WTC11 (cell line): ENCODE results near the gene MTMR2. TPM values are rescaled to one million over a fixed set of nuclear protein-coding genes. Genes with fewer than 3 reads are reported as not detected.

ENCODE experiments used
- ATAC-seq: fragments of 200-7000 bp; cut with Tn5 transposase; 2 replicates; pipeline ENCODE4 v1.10.0; 2021; ENCODE audit warnings: mild to moderate bottlenecking, moderate library complexity
- CTCF ChIA-PET: fragments of 300-600 bp; sonication (Branson Sonifier 250); formaldehyde crosslinking; loops from one replicate; lab custom pipeline; 2021; ENCODE audit warnings: antibody characterized with exemption; lab: Charles Lee
- POLR2A ChIA-PET: fragments of 350-600 bp; sonication (Branson Sonifier 250); formaldehyde crosslinking; loops from one replicate; lab custom pipeline; 2021; ENCODE audit warnings: antibody characterized with exemption; lab: Charles Lee
- DNase-seq: peaks from one replicate; pipeline ENCODE4 v3.0.0; 2021; ENCODE audit warnings: low spot score
- H3K27ac Mint-ChIP-seq: 2 replicates; pipeline ENCODE4 v1.8.0; 2021; ENCODE audit warnings: mixed read lengths
- H3K27me3 Mint-ChIP-seq: 2 replicates; pipeline ENCODE4 v1.8.0; 2021; ENCODE audit warnings: low read depth, mild to moderate bottlenecking, moderate library complexity, mixed read lengths
- H3K36me3 Mint-ChIP-seq: 2 replicates; pipeline ENCODE4 v1.8.0; 2021; ENCODE audit warnings: mixed read lengths
- H3K4me1 Mint-ChIP-seq: 2 replicates; pipeline ENCODE4 v1.8.0; 2022; ENCODE audit warnings: mixed read lengths
- H3K4me3 Mint-ChIP-seq: 2 replicates; pipeline ENCODE4 v1.8.0; 2021; ENCODE audit warnings: mild to moderate bottlenecking, moderate library complexity, mixed read lengths
- H3K9me3 Mint-ChIP-seq: 2 replicates; pipeline ENCODE4 v1.8.0; 2021; ENCODE audit warnings: mixed read lengths
- MXD4 ChIP-seq: fragments of 250-450 bp; sonication (Bioruptor Pico); IDR thresholded peaks from 2 replicates; pipeline ENCODE4 v1.8.0; 2021; ENCODE audit warnings: mild to moderate bottlenecking, moderate library complexity, borderline replicate concordance
- NFATC4 ChIP-seq: fragments of 250-450 bp; sonication (Bioruptor Pico); IDR thresholded peaks from 2 replicates; pipeline ENCODE4 v1.9.0; 2021; ENCODE audit warnings: mild to moderate bottlenecking
- PRRX2 ChIP-seq: fragments of 250-450 bp; sonication (Bioruptor Pico); IDR thresholded peaks from 2 replicates; pipeline ENCODE4 v1.8.0; 2021; ENCODE audit warnings: mild to moderate bottlenecking
- SMAD4 ChIP-seq: sonication (generic); formaldehyde crosslinking; IDR thresholded peaks from 2 replicates; pipeline ENCODE4 v1.8.0; 2022; ENCODE audit warnings: mild to moderate bottlenecking, missing genetic modification reagents
- TEAD1 ChIP-seq: sonication (generic); formaldehyde crosslinking; IDR thresholded peaks from 2 replicates; pipeline ENCODE4 v1.8.0; 2022; ENCODE audit warnings: mild to moderate bottlenecking, missing genetic modification reagents
- ZBTB21 ChIP-seq: sonication (generic); formaldehyde crosslinking; IDR thresholded peaks from 2 replicates; pipeline ENCODE4 v1.8.1; 2023; ENCODE audit warnings: mild to moderate bottlenecking, missing genetic modification reagents, borderline replicate concordance
- ZNF396 ChIP-seq: fragments of 250-450 bp; sonication (Bioruptor Pico); IDR thresholded peaks from 2 replicates; pipeline ENCODE4 v1.8.0; 2021; ENCODE audit warnings: mild to moderate bottlenecking, moderate library complexity, borderline replicate concordance
- total RNA-seq: library from RNA; stranded (reverse); gene quantifications from 3 replicates; pipeline ENCODE4 v1.2.3, GENCODE V29; 2021
- TF ChIP-seq, protein P1 (sequence below): sonication (generic); formaldehyde crosslinking; IDR thresholded peaks from 2 replicates; pipeline ENCODE4 v1.8.0; 2022; ENCODE audit warnings: mild to moderate bottlenecking, missing genetic modification reagents
- TF ChIP-seq, protein P2 (sequence below): sonication (generic); formaldehyde crosslinking; IDR thresholded peaks from 2 replicates; pipeline ENCODE4 v1.8.1; 2023; ENCODE audit warnings: mild to moderate bottlenecking, missing genetic modification reagents
- TF ChIP-seq, protein P3 (sequence below): fragments of 200-600 bp; IDR thresholded peaks from 2 replicates; pipeline ENCODE4 v1.8.0; 2022; ENCODE audit warnings: antibody characterized with exemption
- TF ChIP-seq, protein P4 (sequence below): sonication (generic); formaldehyde crosslinking; conservative IDR thresholded peaks from 2 replicates; pipeline ENCODE4 v1.8.1; 2022; ENCODE audit warnings: mild to moderate bottlenecking, missing genetic modification reagents
- TF ChIP-seq, protein P5 (sequence below): sonication (generic); formaldehyde crosslinking; IDR thresholded peaks from 2 replicates; pipeline ENCODE4 v1.8.0; 2023; ENCODE audit warnings: missing genetic modification reagents
- TF ChIP-seq, protein P6 (sequence below): fragments of 250-450 bp; sonication (Bioruptor Pico); IDR thresholded peaks from 2 replicates; pipeline ENCODE4 v1.9.0; 2021; ENCODE audit warnings: moderate library complexity, mild to moderate bottlenecking, inconsistent platforms, borderline replicate concordance
- TF ChIP-seq, protein P7 (sequence below): sonication (generic); formaldehyde crosslinking; IDR thresholded peaks from 2 replicates; pipeline ENCODE4 v1.8.1; 2023; ENCODE audit warnings: mild to moderate bottlenecking, missing genetic modification reagents, borderline replicate concordance

MTMR2 gene
- total RNA-seq, 1 experiment from 2014 or later: 45.6 TPM

DNA sequence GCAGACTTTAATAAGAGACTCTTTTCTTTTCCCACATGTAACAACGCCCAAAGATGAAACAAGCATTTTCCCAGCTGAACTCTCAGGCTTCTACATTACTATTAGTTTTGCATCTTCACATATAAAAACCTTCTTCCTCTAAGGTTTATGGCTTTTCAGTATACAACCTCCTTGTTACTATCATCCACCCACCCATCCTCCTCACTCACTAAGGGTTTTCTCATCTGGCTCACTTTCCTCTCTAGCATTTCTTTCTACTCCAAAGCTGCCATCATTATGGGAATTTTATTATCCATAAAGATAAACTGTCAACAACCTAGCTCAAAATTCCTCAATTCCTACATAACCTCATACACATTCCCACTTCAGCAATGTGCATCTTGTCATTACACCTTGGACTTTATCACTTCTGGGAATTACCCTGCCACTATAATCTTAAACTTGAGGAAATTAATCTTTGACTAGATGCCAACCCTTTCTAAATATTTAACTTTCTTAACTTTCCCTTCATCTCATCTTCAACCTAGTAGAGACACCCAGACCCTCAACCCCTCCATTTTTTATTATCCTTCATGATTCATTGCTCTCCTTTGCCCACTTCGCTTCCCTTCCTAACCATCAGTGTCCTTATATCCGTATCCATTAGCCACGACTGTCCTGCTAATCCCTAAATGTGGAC is 30.9 kb downstream of the MTMR2 start:
- DNase-seq (no peak), ATAC-seq (no peak)
- TF ChIP-seq, protein P1, sequence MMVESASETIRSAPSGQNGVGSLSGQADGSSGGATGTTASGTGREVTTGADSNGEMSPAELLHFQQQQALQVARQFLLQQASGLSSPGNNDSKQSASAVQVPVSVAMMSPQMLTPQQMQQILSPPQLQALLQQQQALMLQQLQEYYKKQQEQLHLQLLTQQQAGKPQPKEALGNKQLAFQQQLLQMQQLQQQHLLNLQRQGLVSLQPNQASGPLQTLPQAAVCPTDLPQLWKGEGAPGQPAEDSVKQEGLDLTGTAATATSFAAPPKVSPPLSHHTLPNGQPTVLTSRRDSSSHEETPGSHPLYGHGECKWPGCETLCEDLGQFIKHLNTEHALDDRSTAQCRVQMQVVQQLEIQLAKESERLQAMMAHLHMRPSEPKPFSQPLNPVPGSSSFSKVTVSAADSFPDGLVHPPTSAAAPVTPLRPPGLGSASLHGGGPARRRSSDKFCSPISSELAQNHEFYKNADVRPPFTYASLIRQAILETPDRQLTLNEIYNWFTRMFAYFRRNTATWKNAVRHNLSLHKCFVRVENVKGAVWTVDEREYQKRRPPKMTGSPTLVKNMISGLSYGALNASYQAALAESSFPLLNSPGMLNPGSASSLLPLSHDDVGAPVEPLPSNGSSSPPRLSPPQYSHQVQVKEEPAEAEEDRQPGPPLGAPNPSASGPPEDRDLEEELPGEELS (CRISPR knock-in tag): no peak
- TF ChIP-seq, protein P2, sequence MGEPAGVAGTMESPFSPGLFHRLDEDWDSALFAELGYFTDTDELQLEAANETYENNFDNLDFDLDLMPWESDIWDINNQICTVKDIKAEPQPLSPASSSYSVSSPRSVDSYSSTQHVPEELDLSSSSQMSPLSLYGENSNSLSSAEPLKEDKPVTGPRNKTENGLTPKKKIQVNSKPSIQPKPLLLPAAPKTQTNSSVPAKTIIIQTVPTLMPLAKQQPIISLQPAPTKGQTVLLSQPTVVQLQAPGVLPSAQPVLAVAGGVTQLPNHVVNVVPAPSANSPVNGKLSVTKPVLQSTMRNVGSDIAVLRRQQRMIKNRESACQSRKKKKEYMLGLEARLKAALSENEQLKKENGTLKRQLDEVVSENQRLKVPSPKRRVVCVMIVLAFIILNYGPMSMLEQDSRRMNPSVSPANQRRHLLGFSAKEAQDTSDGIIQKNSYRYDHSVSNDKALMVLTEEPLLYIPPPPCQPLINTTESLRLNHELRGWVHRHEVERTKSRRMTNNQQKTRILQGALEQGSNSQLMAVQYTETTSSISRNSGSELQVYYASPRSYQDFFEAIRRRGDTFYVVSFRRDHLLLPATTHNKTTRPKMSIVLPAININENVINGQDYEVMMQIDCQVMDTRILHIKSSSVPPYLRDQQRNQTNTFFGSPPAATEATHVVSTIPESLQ (CRISPR knock-in tag): no peak
- TF ChIP-seq MXD4: no peak
- no peak for TF ChIP-seq ZBTB21 (CRISPR knock-in tag)
- peaks cover 7% of the 10 kb centered on the region for H3K4me1 Mint-ChIP-seq
- ChIA-PET CTCF (no interaction called here), POLR2A (no interaction called here)
- no peaks in the 10 kb centered on the region for H3K9me3 Mint-ChIP-seq
- H3K36me3 Mint-ChIP-seq: no peaks in the 10 kb centered on the region
- H3K27ac Mint-ChIP-seq: no peak overlapping the region
- H3K4me3 Mint-ChIP-seq: no peak overlapping the region
- H3K27me3 Mint-ChIP-seq: no peaks in the 10 kb centered on the region

DNA sequence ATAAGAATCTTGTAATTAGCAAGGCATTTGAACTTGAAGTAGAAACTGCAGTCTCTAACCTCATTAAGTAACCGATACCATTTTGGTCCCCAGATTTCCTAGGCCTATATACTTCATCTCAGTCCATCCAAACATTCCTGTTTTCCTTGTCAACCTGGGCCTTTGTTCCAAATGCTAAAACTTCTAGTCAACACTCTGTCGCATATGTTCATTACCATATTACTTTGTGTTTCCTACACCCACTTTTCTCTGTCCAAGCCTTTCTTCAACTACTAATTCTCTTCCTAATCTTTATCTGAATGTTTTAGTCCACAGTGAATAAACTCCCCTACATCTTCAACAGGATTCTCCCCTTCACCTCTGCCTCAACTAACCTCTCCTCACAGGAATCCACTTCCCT is 31.4 kb downstream of the MTMR2 start:
- H3K9me3 Mint-ChIP-seq: no peaks in the 10 kb centered on the region
- DNase-seq: no peak
- H3K27me3 Mint-ChIP-seq: no peaks in the 10 kb centered on the region
- ATAC-seq: no peak; the same call in 1 of the 2 replicates
- H3K4me3 Mint-ChIP-seq: no peak overlapping the region
- peaks cover 7% of the 10 kb centered on the region for H3K4me1 Mint-ChIP-seq
- no peak overlapping the region for H3K27ac Mint-ChIP-seq
- TF ChIP-seq, protein P3, sequence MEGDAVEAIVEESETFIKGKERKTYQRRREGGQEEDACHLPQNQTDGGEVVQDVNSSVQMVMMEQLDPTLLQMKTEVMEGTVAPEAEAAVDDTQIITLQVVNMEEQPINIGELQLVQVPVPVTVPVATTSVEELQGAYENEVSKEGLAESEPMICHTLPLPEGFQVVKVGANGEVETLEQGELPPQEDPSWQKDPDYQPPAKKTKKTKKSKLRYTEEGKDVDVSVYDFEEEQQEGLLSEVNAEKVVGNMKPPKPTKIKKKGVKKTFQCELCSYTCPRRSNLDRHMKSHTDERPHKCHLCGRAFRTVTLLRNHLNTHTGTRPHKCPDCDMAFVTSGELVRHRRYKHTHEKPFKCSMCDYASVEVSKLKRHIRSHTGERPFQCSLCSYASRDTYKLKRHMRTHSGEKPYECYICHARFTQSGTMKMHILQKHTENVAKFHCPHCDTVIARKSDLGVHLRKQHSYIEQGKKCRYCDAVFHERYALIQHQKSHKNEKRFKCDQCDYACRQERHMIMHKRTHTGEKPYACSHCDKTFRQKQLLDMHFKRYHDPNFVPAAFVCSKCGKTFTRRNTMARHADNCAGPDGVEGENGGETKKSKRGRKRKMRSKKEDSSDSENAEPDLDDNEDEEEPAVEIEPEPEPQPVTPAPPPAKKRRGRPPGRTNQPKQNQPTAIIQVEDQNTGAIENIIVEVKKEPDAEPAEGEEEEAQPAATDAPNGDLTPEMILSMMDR: no peak
- TF ChIP-seq ZNF396 (no peak), ZBTB21 (CRISPR knock-in tag) (no peak), PRRX2 (no peak), SMAD4 (CRISPR knock-in tag) (no peak), NFATC4 (CRISPR knock-in tag) (no peak), TEAD1 (CRISPR knock-in tag) (no peak)
- TF ChIP-seq, protein P4, sequence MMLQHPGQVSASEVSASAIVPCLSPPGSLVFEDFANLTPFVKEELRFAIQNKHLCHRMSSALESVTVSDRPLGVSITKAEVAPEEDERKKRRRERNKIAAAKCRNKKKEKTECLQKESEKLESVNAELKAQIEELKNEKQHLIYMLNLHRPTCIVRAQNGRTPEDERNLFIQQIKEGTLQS (CRISPR knock-in tag): no peak
- TF ChIP-seq, protein P5, sequence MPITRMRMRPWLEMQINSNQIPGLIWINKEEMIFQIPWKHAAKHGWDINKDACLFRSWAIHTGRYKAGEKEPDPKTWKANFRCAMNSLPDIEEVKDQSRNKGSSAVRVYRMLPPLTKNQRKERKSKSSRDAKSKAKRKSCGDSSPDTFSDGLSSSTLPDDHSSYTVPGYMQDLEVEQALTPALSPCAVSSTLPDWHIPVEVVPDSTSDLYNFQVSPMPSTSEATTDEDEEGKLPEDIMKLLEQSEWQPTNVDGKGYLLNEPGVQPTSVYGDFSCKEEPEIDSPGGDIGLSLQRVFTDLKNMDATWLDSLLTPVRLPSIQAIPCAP (CRISPR knock-in tag): no peak
- TF ChIP-seq, protein P6, sequence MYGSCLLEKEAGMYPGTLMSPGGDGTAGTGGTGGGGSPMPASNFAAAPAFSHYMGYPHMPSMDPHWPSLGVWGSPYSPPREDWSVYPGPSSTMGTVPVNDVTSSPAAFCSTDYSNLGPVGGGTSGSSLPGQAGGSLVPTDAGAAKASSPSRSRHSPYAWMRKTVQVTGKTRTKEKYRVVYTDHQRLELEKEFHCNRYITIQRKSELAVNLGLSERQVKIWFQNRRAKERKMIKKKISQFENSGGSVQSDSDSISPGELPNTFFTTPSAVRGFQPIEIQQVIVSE (CRISPR knock-in tag): no peak
- TF ChIP-seq, protein P7, sequence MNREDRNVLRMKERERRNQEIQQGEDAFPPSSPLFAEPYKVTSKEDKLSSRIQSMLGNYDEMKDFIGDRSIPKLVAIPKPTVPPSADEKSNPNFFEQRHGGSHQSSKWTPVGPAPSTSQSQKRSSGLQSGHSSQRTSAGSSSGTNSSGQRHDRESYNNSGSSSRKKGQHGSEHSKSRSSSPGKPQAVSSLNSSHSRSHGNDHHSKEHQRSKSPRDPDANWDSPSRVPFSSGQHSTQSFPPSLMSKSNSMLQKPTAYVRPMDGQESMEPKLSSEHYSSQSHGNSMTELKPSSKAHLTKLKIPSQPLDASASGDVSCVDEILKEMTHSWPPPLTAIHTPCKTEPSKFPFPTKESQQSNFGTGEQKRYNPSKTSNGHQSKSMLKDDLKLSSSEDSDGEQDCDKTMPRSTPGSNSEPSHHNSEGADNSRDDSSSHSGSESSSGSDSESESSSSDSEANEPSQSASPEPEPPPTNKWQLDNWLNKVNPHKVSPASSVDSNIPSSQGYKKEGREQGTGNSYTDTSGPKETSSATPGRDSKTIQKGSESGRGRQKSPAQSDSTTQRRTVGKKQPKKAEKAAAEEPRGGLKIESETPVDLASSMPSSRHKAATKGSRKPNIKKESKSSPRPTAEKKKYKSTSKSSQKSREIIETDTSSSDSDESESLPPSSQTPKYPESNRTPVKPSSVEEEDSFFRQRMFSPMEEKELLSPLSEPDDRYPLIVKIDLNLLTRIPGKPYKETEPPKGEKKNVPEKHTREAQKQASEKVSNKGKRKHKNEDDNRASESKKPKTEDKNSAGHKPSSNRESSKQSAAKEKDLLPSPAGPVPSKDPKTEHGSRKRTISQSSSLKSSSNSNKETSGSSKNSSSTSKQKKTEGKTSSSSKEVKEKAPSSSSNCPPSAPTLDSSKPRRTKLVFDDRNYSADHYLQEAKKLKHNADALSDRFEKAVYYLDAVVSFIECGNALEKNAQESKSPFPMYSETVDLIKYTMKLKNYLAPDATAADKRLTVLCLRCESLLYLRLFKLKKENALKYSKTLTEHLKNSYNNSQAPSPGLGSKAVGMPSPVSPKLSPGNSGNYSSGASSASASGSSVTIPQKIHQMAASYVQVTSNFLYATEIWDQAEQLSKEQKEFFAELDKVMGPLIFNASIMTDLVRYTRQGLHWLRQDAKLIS (CRISPR knock-in tag): no peak
- H3K36me3 Mint-ChIP-seq: peaks cover 1% of the 10 kb centered on the region; the same call in 1 of the 2 replicates
- ChIA-PET POLR2A (no interaction called here), CTCF (no interaction called here)
